GM21528 (cell line): ENCODE data around the gene PTPRN2.

Source experiments
- ATAC-seq: cut with Tn5 transposase; IDR thresholded peaks from one replicate; pipeline ENCODE4 v1.9.1; 2021; ENCODE audit warnings: mild to moderate bottlenecking, moderate library complexity; ENCODE audit not compliant: unreplicated experiment, low FRiP score

PTPRN2 gene

DNA sequence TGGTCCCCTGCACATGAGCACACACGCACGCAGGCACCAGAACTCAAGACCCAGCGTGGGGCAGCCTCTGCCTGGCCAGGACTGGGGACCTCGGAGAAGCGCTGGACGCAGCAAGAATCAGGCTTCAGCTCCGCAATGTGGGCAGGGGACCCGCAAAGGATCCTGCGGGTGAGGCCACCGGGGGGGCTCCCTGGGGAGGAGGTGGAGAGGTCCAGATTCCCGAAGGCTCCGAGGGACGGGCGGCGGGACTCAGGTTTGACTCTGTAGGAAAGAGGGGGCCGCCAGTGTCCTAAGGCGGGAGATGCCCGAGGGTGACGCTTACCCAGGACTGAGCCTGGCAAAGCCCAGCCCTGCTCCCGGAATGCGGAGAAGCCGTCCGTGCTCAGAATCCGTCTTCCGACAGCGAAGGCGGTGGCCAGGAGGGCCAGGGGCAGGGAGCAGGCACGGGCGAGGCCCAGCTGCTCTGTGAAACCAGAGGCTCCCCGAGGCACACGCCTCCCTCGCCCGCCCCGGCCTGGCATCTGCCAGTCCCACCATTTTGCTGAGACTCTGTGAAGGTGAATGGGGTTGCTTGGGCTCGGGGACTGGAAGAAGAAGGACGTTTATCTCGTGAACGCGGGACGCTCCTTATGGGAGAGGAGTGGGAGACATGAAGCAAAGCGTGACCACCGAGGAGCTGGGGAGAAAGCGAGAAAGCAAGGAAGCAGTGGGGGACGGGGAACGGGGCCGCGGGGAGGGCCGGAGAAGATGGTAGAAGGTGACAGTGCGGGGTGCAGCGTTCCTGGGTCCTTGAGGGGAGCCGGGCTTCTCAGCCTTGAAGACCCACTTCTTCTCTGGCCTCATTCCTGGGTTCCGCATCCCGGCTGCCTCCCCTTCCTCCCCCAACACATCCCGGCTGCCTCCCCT, 489.2 kb downstream of the PTPRN2 start:
- no peak for ATAC-seq

DNA sequence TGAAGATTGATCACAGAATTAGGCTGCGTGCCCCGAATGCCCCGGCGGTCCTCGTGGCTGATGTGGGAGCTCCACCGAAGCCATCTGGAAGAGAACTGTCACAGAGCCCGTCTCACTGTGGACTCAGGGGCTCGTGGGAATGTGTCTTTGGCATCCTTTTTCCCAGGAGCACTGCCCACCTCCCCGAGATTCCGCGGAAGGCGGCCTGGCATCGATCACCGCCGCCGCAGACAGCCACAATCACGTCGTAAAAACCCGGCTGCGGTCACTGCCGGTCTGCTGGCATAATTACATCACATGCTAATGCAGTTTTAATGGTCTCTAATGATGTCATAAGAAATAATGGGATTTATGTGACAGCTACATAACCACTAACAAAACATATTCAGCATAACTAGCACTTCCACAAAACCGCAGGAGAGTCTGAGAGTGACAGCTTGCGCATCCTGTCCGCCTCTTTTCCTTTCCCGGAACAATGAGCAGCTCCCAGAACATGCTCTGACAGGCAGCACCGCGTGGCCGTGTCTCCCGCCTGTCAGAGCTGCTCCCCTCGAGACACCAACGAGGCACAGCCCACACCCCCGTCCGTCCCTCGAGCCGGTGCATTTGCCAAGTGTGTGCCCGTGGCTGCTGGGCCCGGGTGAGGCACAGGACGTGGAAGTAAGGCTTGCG, 490.0 kb downstream of the PTPRN2 start:
- ATAC-seq: no peak

DNA sequence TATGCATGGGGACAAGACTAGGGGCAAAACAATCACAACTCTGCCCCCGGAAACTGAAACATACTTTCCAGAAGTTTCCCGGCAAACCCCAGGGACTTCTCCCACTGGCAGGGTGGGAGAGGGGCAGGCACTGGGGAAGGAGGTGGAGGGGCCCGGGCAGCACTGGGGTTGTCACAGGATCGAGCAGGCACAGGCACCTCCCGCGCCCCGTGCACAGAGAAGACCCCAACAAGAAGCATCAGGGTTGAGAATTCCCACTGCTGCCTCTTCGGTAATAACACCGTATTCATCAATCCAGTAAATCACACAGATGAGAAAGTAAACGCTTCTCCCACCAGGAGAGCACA, 490.5 kb downstream of the PTPRN2 start:
- ATAC-seq: no peak

DNA sequence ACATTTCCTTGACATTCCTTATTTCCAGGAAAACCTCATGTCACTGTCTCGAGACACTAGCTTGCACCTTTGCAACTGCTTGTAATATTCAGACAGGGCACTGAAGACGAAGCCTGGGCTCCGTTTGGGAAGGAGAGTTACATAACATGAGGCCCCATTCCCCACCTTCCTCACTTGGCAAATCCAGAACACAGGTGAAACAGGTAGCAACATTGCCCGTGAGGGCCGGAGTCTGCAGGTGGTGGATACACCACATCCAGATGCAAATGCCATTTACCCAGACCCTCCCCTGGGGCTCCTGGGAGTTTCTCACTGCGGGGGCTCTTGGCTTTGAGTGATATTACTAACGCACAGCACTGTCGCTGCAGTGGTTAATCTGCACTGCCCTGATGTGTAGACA, 491.0 kb downstream of the PTPRN2 start:
- no peak for ATAC-seq

DNA sequence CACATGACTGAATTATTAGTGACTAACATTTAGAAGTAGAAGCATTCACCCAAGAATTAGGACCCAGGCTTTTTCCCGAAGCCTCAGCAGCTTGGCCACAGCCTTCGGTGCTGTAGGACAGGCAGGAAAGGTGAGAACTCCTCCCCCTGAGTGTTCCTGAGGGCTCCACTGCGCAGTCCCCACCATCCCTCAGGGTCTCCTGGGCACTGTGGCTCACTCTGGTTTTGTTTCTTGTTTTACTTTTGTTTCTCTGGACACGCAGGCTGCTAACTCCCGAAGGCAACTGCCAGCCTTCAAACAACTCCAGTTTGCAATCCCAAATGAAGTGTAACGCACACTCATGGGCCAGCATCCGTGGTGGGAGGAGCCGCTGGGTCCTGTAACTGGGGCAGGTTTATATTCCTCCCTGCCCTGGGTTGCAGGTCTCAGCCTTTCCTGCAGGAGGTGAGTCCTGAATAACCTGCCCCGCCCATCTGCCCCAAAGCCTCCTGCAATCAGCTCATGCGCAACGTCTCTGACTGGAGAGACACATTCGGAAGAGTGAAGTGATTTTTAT, 492.9 kb downstream of the PTPRN2 start:
- ATAC-seq: no peak

DNA sequence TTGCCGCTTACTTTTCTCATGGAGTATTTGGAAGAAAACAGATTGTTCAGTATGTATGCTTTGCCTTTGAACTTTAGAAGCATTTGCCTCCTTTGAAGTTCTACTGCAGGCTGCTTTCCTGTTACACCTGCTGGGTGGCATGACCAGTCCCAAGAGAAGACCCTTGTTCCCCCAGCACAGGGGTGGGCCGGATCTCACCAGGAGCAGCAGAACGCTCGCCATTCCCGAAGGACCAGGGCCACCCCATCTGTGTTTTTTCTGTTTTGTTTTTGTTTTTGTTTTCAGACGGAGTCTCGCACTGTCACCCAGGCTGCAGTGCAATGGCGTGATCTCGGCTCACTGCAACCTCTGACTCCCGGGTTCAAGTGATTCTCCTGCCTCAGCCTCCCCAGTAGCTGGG, 493.6 kb downstream of the PTPRN2 start:
- no peak for ATAC-seq

DNA sequence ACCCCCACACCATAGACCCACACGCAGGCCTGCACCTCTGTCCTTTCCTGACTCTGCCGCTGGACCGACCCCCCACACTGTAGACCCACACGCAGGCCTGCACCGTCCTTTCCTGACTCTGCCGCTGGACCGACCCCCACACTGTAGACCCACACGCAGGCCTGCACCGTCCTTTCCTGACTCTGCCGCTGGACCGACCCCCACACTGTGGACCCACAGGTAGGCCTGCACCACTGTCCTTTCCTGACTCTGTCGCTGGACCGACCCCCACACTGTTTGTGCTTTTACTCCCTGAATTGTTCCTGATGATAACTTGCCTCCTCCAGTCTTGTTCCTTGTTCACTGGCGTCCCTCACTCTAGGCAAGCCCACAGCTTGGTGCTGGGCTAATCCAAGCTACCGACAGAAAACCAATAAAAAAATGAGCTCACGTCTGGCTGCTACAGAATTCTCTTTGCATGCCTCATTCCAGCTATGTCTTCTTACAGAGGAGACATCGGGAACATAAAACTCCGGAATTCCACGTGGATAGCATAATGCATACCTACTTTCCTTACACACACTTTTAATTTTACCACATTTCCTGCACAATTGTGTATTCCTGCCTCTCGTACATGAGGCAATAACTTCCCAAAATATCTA, 494.3 kb downstream of the PTPRN2 start:
- ATAC-seq: no peak

DNA sequence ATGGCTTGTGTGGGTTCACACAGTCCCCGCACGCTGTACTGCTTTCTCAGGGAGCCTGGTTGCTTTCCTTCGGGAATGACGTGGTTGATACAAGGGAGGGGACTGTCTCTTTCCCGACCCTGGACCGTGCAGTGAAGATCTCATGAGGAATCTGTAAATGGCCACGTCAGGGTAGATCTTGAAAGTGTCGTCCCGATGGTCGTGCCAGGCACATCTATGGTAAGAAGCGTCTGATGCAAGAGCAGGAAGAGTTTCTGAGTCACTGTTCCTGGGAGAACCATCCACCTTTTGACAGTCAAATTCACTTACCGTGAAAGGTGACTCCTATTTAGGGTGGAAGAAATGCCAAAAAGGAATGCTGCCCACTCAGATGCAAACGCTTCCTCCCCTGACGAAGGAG, 500.4 kb downstream of the PTPRN2 start:
- no peak for ATAC-seq

DNA sequence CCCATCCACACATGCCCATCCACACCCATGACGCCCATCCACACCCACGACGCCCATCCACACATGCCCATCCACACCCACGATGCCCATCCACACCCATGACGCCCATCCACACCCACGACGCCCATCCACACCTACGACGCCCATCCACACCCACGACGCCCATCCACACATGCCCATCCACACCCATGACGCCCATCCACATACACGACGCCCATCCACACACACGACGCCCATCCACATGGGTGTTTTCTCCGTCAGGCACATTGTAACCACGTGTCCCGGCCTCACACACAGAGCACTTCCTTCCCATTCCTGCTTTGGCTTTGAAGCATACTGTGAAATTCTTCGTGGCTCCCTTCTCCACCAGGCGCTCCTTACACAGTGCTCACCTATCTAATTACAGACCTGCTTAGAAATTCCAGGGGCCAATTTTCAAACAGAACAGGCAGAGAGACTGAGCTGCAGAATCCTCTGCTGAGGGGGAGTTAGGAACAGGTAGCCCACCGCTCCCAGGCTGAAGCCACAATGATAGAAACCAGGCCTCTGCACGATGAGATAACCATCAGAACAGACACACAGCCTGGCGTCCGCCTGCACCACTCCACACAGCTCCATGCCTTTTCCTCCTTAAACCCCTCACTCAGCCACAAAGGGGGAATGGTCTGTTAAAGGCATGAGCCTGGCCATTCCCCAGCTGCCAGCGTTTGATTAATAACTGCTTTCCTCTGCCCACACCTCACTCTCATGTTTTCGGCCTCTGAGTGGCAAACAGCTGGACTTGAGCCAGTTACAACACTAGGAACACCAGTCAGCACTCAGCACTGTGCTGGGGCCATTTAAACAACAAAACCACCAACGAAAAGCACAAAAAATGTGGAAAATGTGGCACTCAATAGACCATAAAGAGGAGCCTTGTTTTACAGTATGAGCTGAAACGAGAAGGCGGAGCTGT, 501.6 kb downstream of the PTPRN2 start:
- no peak for ATAC-seq

DNA sequence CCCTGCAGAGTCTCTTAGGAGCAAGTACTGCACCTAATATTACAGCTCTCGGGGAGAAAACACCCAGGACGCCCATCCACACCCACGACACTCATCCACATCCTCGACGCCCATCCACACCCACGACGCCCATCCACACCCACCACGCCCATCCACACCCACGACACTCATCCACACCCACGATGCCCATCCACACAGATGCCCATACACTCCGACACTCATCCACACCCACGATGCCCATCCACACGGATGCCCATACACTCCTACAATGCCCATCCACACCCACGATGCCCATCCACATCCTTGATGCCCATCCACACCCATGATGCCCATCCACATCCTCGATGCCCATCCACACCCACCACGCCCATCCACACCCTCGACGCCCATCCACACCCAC, 503.1 kb downstream of the PTPRN2 start:
- no peak for ATAC-seq

DNA sequence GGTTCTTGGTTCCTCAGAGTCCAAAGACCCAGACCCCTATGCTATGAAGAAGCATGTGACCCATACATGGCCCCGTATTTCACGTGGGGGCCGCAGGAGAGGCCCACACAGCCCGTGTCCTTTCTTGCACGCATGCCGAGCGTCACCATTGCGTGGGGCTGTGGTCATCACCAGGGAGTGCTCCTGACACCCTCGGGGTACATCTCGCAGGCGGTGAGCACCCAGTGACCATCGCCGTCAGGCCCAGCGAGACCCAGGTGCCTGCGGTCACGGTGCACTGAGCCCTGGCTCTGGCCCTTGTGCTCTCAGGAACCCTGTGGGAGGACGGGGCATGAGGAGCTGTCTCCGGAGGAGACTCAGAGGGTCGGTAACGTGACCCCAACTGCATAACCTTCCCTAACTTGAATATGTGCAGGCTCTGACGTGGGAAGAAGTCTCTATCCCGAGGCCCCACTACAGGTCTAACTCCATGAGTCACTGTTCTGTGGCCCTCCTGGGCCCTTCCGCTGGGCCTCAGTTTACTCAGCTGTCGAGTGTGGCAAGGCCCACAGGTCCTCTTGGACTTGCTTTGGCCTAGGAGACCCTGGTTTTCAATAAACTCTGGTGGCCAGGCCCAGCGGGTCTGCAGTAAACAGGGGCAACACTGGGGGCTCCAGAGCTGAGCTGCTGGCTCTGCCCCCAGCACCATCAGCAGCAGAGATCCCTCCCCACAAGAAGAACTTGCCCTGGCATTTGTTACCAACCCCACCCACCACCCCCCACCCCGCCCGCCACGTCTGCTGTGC, 503.9 kb downstream of the PTPRN2 start:
- ATAC-seq: no peak

DNA sequence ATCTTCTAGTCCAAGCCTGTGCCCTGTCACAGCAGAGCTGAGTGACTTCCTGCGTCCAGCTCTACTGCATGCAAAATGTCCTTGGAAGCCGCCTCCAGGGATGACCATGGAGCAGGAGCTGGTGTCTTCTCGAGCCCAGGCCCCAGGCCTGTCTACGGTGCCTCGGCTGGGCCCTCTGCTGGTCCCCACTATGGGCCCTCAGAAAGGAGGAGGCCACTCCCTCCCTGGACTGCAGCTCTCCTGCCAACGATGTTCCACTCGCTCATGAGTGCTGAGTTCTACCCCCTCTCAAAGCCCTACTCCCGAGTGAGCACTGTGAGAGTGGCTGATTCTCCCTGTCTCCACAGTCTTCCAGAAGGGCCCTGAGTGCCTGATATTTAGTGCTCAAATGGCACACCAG, 504.9 kb downstream of the PTPRN2 start:
- no peak for ATAC-seq

DNA sequence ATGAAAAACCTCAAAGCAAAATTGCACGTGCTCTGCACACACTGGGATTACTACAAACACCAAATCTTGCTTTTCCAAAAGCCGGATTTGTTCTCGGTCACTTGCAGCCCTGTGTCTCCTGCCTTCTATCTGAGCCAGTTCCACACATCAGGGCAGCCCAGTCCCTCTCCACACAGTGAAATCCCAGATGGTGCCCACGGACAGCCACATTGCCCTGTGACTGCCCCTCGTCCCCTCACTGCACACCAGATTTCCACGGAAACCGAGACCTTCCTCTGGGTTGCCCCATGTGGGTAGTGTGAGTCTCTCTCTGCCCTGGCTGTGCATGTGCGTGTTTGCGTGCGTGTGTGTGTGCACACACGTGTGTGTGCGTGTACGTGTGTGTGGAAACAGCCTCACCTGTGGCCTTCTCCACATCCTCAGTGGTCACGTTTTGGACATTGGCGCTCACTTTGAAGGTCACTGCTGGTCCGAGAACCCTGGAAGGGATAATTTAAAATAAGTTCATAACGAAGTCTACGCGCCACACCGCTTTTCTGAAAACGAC, 506.7 kb downstream of the PTPRN2 start:
- ATAC-seq: no peak

DNA sequence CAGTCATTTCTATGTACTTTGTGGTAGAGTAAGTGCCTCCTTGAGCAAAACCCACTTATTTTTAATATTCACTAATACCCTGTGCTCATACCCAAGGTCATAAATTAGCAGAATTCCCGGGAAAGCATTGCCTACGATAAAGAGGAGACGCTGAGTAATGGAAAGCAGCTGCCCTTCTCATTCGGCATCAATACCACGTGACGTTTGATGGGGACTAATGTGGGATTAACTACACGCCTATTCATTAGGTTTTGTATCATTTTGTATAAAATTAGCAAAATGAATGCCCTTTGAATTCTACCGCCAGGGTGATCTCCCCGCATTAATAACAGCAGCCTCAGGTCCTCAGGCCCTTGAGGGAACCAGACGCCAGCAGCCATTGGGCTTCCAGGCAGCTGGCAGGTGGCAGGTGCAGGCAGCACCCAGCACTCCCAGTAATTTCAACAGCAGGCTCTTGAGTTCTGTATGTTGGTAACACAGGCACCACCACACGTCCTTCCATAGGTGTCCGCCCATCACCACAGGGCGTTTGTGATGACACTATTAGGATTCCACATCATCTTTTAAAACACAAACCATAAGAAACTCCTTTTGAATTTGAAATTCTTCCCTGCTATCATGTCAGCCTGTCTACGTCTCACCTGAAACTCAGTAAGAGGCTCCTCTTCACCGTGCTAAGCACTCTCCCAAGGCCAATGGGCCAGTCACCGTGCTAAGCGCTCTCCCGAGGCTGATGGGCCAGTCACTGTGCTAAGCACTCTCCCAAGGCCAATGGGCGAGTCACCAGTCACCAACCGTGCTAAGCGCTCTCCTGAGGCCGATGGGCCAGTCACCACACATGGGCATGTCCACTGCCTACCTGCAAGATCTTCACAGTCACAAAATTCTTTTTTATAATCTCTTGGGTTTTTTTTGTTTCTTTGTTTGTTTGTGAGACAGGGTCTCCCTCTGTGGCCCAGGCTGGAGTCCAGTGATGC, 509.4 kb downstream of the PTPRN2 start:
- no peak for ATAC-seq

DNA sequence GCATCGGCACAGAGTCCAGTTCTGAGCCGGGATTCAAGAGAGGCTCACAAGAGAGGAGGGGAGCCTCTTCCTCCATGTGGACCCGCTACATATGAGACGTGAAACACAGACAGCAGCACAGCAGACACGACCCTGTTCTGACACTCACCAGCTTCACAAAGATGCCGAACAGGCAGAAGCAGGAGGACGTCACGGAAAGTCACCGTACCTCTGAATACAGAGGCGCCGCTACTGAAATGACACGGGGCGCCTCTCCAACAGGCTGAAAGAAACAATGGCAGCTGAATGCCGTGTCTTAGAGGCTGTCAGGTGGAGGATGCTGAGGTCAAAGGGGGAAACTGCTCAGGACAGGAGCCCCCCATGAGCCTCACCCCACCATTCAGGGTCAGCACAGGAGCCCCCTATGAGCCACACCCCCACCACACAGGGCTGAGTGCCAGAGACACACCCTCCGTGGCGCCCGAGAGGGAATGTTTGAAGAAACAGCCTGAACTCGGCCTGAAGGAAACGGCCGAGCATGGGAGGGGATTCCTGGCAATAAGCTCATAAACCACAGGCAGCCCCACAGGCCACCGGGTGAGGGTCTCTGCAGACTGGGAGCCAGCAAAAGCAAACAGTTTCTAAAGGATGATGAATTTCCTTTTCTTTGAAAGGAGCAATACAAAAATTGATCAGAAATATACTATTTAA, 510.3 kb downstream of the PTPRN2 start:
- ATAC-seq: no peak

DNA sequence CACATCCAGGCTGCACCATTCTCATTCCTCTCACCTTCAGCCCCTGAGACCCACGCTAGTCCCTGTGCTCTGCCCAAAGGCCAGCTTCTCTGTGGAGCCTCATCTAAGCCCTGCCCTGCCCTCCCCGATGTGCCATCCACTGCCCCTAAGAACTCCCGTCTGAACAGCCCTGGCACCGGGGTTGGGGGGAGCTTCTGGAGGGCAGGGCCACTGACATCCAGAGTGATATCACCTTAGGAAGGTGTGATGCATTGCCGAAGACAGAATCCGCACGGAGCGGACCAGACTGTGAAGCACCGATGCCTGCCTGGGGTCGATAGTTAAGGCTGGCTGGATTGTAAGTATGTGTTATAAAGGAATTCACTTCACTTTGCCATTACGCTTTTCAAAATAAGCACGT, 511.0 kb downstream of the PTPRN2 start:
- ATAC-seq: no peak

DNA sequence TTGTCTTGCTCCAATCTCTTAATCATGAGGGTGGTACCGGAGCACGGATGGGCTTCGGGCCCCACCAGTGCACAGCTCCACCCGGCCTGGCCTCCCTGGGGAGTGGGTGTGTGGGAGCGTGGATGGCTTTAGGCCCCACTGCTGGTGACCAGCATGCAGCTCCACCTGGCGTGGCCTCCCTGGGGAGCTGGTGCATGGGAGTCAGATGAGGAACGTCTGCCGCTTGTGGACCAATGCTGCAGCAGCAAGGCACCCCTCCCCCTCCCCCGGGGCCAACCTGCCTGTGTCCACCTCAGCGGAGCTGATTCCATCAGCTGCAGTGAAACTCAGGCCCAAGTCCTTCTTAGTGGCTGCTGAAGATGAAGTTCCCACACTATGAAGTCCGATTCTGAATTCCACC, 511.4 kb downstream of the PTPRN2 start:
- ATAC-seq: no peak

DNA sequence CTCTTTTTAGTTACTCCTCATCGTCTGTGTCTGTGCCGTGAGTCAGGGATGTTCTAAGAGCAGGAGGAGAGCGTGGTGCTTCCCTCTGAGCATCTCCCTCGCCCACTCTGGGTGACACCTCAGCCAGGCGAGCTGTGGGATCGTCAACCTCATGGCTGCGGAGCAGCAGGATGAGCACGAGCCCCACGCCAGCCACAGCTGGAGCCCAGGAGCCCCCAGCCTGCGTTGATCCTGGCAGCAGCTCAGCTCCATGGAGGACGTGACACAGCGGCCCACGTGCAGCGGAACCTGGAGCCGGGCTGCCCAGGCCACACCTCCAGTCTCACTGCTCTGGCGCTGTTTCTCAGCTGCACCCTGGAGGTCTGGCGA, 512.0 kb downstream of the PTPRN2 start:
- ATAC-seq: no peak
